ENCODE data around the gene CPLANE2. TPM values are rescaled to one million over a fixed set of nuclear protein-coding genes. Genes with fewer than 3 reads are reported as not detected.

Gene CPLANE2
- total RNA-seq, 1 experiment from 2014 or later = 5.0 TPM

DNA sequence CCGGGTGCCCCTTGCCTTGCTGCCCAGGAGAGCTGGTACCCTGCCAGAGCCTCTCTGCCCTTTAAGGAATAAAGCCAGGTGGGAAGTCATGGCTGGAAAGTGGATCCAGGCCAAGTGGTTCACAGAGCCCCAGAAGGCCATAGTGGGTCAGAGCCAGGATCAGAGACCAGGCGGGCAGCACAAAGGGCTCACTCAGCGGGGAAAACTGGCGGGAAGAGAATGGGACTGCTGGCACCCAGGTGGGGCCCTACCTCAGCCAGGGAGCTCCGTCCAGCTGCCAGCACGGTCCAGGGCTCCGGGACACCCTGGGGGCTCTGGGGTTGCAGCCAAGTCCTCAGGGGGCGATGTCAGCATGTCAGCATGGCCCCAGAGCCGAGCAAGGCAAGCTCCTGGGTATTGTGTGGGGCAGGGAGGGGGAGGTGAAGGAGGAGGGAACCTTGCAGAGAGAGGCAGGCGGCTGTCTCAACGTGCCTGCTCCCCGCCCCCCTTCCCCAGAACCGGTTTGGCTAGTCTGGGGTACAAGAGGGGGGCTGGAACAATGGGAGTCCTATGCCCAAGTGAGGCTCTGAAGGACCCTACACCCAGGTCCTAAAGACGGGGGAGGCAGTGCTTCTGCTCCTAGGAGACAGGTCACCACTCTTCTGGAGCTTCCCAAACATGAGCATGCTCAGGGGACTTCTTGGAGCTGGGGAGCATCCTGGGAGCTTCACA, 24.6 kb downstream of the CPLANE2 start, which contains the start of gene ARHGEF19 (continued):
- TF ChIP-seq, protein P1, sequence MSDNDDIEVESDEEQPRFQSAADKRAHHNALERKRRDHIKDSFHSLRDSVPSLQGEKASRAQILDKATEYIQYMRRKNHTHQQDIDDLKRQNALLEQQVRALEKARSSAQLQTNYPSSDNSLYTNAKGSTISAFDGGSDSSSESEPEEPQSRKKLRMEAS (CRISPR knock-in tag; IDR thresholded peaks at IDR 0.05) = peak; percentile 69
- TF ChIP-seq NR3C1 (CRISPR knock-in tag; conservative IDR thresholded peaks at IDR 0.05; ENCODE audit: low read depth) = no peak
- TF ChIP-seq FOXP1 (CRISPR knock-in tag; IDR thresholded peaks at IDR 0.05; ENCODE audit: borderline replicate concordance) = no peak
- TF ChIP-seq IRF2 (CRISPR knock-in tag; IDR thresholded peaks at IDR 0.05; ENCODE audit: borderline replicate concordance, low read depth) = no peak
- TF ChIP-seq, protein P2, sequence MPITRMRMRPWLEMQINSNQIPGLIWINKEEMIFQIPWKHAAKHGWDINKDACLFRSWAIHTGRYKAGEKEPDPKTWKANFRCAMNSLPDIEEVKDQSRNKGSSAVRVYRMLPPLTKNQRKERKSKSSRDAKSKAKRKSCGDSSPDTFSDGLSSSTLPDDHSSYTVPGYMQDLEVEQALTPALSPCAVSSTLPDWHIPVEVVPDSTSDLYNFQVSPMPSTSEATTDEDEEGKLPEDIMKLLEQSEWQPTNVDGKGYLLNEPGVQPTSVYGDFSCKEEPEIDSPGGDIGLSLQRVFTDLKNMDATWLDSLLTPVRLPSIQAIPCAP (CRISPR knock-in tag; IDR thresholded peaks at IDR 0.05) = no peak

DNA sequence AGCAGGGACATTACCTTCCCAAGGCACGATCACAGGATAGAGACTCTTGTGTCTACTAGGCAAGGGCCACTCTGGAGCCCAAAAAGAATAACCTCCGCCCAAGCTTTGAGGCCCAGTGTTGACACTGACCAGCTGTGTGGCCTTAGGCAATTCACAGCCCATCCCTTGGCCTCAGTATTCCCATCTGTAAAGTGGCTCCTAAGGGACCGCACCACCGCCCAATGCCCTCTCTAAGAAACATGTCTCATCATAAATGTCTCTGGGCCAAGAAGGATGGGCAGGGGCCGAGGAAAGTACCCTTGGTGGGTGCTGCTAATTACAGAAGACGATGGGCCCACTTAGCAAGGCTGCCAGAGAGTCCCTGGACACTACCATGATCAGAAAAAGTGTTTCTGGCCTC, 25.2 kb downstream of the CPLANE2 start:
- ChIA-PET CTCF (interaction anchor here (1.0 to 2.5 kb wide), 7 partner anchors 15 to 152 kb away, joined by 3 to 11 read pairs (median 7); no protein-coding TSS in a partner anchor), POLR2A (interaction anchor here (0.6 to 1.3 kb wide), 2 partner anchors 15 to 72 kb away, joined by 3 to 6 read pairs; no protein-coding TSS in a partner anchor)
- Mint-ChIP-seq H3K27me3 (ENCODE audit: low read depth) (peaks cover 7% of the 10 kb centered on the region), H3K27ac (peak overlapping the region; percentile 45; the same call in 1 of the 2 replicates), H3K9me3 (no peaks in the 10 kb centered on the region), H3K4me1 (peaks cover 53% of the 10 kb centered on the region), H3K4me3 (peak overlapping the region; percentile 76), H3K36me3 (no peaks in the 10 kb centered on the region)
- TF ChIP-seq GTF2I (CRISPR knock-in tag; conservative IDR thresholded peaks at IDR 0.05) (0 out of 2 replicates have a peak, but pooled peaks have one; percentile 20), NFYB (CRISPR knock-in tag; conservative IDR thresholded peaks at IDR 0.05; ENCODE audit: low read depth) (no peak), CDX4 (CRISPR knock-in tag; IDR thresholded peaks at IDR 0.05; ENCODE audit: borderline replicate concordance) (no peak), ZNF425 (CRISPR knock-in tag; conservative IDR thresholded peaks at IDR 0.05) (no peak)
- TF ChIP-seq, protein P3, sequence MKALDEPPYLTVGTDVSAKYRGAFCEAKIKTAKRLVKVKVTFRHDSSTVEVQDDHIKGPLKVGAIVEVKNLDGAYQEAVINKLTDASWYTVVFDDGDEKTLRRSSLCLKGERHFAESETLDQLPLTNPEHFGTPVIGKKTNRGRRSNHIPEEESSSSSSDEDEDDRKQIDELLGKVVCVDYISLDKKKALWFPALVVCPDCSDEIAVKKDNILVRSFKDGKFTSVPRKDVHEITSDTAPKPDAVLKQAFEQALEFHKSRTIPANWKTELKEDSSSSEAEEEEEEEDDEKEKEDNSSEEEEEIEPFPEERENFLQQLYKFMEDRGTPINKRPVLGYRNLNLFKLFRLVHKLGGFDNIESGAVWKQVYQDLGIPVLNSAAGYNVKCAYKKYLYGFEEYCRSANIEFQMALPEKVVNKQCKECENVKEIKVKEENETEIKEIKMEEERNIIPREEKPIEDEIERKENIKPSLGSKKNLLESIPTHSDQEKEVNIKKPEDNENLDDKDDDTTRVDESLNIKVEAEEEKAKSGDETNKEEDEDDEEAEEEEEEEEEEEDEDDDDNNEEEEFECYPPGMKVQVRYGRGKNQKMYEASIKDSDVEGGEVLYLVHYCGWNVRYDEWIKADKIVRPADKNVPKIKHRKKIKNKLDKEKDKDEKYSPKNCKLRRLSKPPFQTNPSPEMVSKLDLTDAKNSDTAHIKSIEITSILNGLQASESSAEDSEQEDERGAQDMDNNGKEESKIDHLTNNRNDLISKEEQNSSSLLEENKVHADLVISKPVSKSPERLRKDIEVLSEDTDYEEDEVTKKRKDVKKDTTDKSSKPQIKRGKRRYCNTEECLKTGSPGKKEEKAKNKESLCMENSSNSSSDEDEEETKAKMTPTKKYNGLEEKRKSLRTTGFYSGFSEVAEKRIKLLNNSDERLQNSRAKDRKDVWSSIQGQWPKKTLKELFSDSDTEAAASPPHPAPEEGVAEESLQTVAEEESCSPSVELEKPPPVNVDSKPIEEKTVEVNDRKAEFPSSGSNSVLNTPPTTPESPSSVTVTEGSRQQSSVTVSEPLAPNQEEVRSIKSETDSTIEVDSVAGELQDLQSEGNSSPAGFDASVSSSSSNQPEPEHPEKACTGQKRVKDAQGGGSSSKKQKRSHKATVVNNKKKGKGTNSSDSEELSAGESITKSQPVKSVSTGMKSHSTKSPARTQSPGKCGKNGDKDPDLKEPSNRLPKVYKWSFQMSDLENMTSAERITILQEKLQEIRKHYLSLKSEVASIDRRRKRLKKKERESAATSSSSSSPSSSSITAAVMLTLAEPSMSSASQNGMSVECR (CRISPR knock-in tag; IDR thresholded peaks at IDR 0.05; ENCODE audit: borderline replicate concordance) = no peak
- TF ChIP-seq, protein P4, sequence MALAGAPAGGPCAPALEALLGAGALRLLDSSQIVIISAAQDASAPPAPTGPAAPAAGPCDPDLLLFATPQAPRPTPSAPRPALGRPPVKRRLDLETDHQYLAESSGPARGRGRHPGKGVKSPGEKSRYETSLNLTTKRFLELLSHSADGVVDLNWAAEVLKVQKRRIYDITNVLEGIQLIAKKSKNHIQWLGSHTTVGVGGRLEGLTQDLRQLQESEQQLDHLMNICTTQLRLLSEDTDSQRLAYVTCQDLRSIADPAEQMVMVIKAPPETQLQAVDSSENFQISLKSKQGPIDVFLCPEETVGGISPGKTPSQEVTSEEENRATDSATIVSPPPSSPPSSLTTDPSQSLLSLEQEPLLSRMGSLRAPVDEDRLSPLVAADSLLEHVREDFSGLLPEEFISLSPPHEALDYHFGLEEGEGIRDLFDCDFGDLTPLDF (CRISPR knock-in tag; IDR thresholded peaks at IDR 0.05) = no peak
- DNase-seq (ENCODE audit: low spot score) = no peak
- ATAC-seq = no peak

- peak overlapping the region; percentile 7; the same call in 1 of the 2 replicates for H3K27ac Mint-ChIP-seq
- H3K4me3 Mint-ChIP-seq = peak overlapping the region; percentile 76
- POLR2A ChIA-PET = no interaction called here
- no peaks in the 10 kb centered on the region for H3K9me3 Mint-ChIP-seq
- TF ChIP-seq TCF7 (CRISPR knock-in tag; IDR thresholded peaks at IDR 0.05; ENCODE audit: low read depth) (no peak), MXD4 (CRISPR knock-in tag; IDR thresholded peaks at IDR 0.05; ENCODE audit: borderline replicate concordance) (no peak), GTF2I (CRISPR knock-in tag; conservative IDR thresholded peaks at IDR 0.05) (no peak)
- TF ChIP-seq, protein P5, sequence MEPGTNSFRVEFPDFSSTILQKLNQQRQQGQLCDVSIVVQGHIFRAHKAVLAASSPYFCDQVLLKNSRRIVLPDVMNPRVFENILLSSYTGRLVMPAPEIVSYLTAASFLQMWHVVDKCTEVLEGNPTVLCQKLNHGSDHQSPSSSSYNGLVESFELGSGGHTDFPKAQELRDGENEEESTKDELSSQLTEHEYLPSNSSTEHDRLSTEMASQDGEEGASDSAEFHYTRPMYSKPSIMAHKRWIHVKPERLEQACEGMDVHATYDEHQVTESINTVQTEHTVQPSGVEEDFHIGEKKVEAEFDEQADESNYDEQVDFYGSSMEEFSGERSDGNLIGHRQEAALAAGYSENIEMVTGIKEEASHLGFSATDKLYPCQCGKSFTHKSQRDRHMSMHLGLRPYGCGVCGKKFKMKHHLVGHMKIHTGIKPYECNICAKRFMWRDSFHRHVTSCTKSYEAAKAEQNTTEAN (CRISPR knock-in tag; IDR thresholded peaks at IDR 0.05) = no peak
- no peaks in the 10 kb centered on the region for H3K27me3 Mint-ChIP-seq (ENCODE audit: low read depth)
- peaks cover 47% of the 10 kb centered on the region for H3K4me1 Mint-ChIP-seq
- no peaks in the 10 kb centered on the region for H3K36me3 Mint-ChIP-seq
- CTCF ChIA-PET = interaction anchor here (2.2 to 2.5 kb wide), 3 partner anchors 18 to 132 kb away, joined by 7 to 11 read pairs (median 9); no protein-coding TSS in a partner anchor
- DNase-seq (ENCODE audit: low spot score) = no peak
- no peak for ATAC-seq
Observed at GRCh38 chr1:16210581-16210980, 26.4 kb downstream of the CPLANE2 start.

All from WTC11 (cell line).